Hepatocyte (in vitro differentiated cells): Measurements from ENCODE around the gene CPNE1. TPM values are rescaled to one million over a fixed set of nuclear protein-coding genes. Genes with fewer than 3 reads are reported as not detected.

Experiments used
- DNase-seq: peaks from one replicate; pipeline ENCODE4 v3.0.0-alpha.2; 2016; ENCODE audit warnings: low spot score
- H2AFZ ChIP-seq: fragments of 200-600 bp; sonication (generic); 2 replicates; pipeline ENCODE4 v1.6.0; 2016; ENCODE audit warnings: antibody characterized with exemption, mild to moderate bottlenecking
- H3K27ac ChIP-seq: fragments of 200-600 bp; sonication (generic); 2 replicates; pipeline ENCODE4 v1.5.1; 2016; ENCODE audit warnings: mild to moderate bottlenecking
- H3K27me3 ChIP-seq: fragments of 200-600 bp; sonication (generic); 2 replicates; pipeline ENCODE4 v1.6.1; 2016
- H3K36me3 ChIP-seq: fragments of 200-600 bp; sonication (generic); replicated peaks from 2 replicates; pipeline ENCODE4 v1.5.1; 2016; ENCODE audit warnings: low read depth; ENCODE audit not compliant: insufficient read depth
- H3K4me1 ChIP-seq: fragments of 200-600 bp; sonication (generic); 2 replicates; pipeline ENCODE4 v1.5.1; 2016; ENCODE audit warnings: mild to moderate bottlenecking, moderate library complexity; ENCODE audit not compliant: insufficient read depth
- H3K4me2 ChIP-seq: fragments of 200-600 bp; sonication (generic); 2 replicates; pipeline ENCODE4 v1.6.0; 2016
- H3K4me3 ChIP-seq: fragments of 200-600 bp; sonication (generic); 2 replicates; pipeline ENCODE4 v1.5.1; 2016; ENCODE audit warnings: mild to moderate bottlenecking
- H3K79me2 ChIP-seq: fragments of 200-600 bp; sonication (generic); 2 replicates; pipeline ENCODE4 v1.6.0; 2017; ENCODE audit warnings: mild to moderate bottlenecking
- H3K9me2 ChIP-seq: fragments of 200-600 bp; sonication (generic); replicated peaks from 2 replicates; pipeline ENCODE4 v1.6.0; 2017; ENCODE audit warnings: mild to moderate bottlenecking; ENCODE audit not compliant: insufficient read depth
- H3K9me3 ChIP-seq: fragments of 200-600 bp; sonication (generic); 2 replicates; pipeline ENCODE4 v1.5.1; 2016; ENCODE audit warnings: low read depth, mild to moderate bottlenecking
- H4K20me1 ChIP-seq: fragments of 200-600 bp; sonication (generic); 2 replicates; pipeline ENCODE4 v1.6.0; 2016; ENCODE audit warnings: mild to moderate bottlenecking; ENCODE audit not compliant: insufficient read depth, poor library complexity, severe bottlenecking
- EZH2 ChIP-seq: fragments of 200-600 bp; sonication (generic); IDR thresholded peaks from 2 replicates; pipeline ENCODE4 v1.6.1; 2016; ENCODE audit warnings: antibody characterized with exemption, mild to moderate bottlenecking, borderline replicate concordance
- EZH2phosphoT487 ChIP-seq: fragments of 200-600 bp; sonication (generic); IDR thresholded peaks from one replicate; pipeline ENCODE4 v1.6.1; 2018; ENCODE audit warnings: antibody characterized with exemption, mild to moderate bottlenecking, low read depth, moderate library complexity; ENCODE audit not compliant: unreplicated experiment, severe bottlenecking
- WGBS: methylation state at CpG from one replicate; pipeline ENCODE4 v1.1.6; 2016; ENCODE audit warnings: low lambda C conversion rate; ENCODE audit errors: missing lambda C conversion rate; 5-methylcytosine and 5-hydroxymethylcytosine counted together
- polyA plus RNA-seq: library from polyadenylated mRNA; unstranded; fragments of >200 nt; fragmentation: Nextera tagmentation; extraction: Ambion mirVana; gene quantifications from 2 replicates; pipeline ENCODE4 v1.2.1, GENCODE V29; 2016
- total RNA-seq: library from RNA; depleted of rRNA; stranded (reverse); fragments of >200 nt; gene quantifications from 2 replicates; pipeline ENCODE4 v1.2.3, GENCODE V29; 2014
- TF ChIP-seq, protein P1 (sequence below): fragments of 200-600 bp; sonication (generic); IDR thresholded peaks from 2 replicates; pipeline ENCODE4 v1.5.1; 2016; ENCODE audit warnings: antibody characterized with exemption, mild to moderate bottlenecking; ENCODE audit not compliant: poor library complexity

Gene CPNE1
- total and polyA plus RNA-seq, 2 experiments from 2014 or later, result 68.9 to 93.4 TPM

DNA sequence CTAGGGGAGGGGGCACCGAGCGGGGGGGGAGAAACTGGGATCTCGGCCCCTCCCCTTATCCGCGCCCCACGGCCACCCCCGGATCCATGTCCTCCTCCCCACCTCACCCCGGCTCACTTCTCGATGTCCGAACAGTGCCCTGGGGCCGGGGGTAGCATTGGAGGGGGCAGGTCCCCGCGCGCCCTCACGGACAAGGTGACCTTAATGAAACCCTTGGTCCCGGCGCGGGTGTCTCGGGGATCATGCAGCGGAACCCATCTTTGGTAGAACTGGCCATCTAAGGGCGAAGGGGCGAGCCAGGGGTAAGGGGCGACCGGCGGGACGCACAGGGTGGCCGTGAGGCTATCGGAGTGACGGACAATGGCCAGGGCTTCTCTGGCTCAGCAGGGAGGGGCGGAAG, 62.7 kb downstream of the CPNE1 start:
- no peaks in the 10 kb centered on the region for H4K20me1 ChIP-seq
- peak overlapping the region; percentile 98 for H3K4me2 ChIP-seq
- 53% methylated on average over 21 of the region's 30 CpGs for WGBS
- DNase-seq, result no peak
- no peak for TF ChIP-seq EZH2phosphoT487
- no peak for TF ChIP-seq EZH2
- TF ChIP-seq, protein P1, sequence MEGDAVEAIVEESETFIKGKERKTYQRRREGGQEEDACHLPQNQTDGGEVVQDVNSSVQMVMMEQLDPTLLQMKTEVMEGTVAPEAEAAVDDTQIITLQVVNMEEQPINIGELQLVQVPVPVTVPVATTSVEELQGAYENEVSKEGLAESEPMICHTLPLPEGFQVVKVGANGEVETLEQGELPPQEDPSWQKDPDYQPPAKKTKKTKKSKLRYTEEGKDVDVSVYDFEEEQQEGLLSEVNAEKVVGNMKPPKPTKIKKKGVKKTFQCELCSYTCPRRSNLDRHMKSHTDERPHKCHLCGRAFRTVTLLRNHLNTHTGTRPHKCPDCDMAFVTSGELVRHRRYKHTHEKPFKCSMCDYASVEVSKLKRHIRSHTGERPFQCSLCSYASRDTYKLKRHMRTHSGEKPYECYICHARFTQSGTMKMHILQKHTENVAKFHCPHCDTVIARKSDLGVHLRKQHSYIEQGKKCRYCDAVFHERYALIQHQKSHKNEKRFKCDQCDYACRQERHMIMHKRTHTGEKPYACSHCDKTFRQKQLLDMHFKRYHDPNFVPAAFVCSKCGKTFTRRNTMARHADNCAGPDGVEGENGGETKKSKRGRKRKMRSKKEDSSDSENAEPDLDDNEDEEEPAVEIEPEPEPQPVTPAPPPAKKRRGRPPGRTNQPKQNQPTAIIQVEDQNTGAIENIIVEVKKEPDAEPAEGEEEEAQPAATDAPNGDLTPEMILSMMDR, result no peak
- H3K4me1 ChIP-seq, result peaks cover 13% of the 10 kb centered on the region
- H3K36me3 ChIP-seq, result no peaks in the 10 kb centered on the region
- H2AFZ ChIP-seq, result peak overlapping the region; percentile 52
- H3K27ac ChIP-seq, result no peak overlapping the region
- peaks cover 32% of the 10 kb centered on the region for H3K27me3 ChIP-seq
- H3K4me3 ChIP-seq, result peak overlapping the region; percentile 45
- no peaks in the 10 kb centered on the region for H3K9me2 ChIP-seq
- no peaks in the 10 kb centered on the region for H3K9me3 ChIP-seq
- H3K79me2 ChIP-seq, result no peaks in the 10 kb centered on the region

DNA sequence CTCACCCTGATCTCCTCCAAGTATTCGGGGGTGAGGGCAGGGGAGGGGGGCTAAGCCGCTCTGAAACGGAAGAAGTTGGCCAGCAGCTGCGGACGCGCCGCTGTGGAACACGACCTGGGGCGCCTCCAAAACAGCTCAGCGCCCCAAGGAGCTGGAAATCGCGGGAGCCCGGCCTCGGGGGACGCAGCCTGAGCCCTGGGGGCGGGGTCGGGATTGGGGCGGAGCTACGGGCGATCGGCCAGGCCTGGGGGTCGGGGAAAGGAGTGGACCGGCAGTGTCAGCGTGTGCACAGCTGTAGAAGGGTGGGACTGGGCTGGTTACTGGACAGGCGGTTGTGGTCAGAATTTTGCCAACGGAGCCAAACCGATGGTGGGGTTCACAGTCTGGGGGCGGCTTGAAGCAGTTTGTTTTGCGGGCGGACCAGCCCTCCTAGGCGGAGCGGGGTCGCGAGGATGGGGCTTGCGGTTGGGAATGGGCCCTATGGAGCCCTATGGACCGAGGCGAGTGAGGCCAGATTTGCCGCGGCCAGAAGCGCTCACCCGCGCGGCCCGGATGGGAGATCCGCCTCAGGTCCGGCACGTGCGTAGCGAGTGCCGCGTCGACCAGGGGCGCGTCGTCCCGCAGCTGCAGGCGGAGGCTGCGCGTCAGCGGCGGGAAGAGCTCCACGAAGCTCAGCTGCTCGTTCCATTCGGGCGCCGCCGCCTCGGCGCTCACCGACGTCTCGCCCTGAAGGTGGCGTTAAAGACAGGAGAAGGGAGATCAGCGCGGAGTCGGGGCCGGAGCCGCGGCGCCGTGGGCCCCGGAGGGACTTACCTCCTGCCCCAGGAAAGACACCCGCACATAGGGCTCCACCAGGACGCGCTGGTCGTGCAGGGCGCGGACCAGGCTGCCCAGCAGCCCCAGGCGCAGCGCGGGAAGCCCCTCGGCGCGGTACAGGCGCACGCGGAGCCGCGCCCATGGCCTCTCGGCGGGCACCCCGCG, 63.4 kb downstream of the CPNE1 start:
- Histone ChIP-seq H3K79me2 (no peaks in the 10 kb centered on the region), H3K4me1 (peaks cover 13% of the 10 kb centered on the region), H3K27me3 (peaks cover 32% of the 10 kb centered on the region), H3K9me3 (no peaks in the 10 kb centered on the region), H3K9me2 (no peaks in the 10 kb centered on the region), H3K27ac (no peak overlapping the region), H3K36me3 (no peaks in the 10 kb centered on the region), H3K4me3 (peak overlapping the region; percentile 45), H2AFZ (peak overlapping the region; percentile 52), H3K4me2 (peak overlapping the region; percentile 98), H4K20me1 (no peaks in the 10 kb centered on the region)
- 1% methylated on average over 73 of the region's 103 CpGs for WGBS
- peak; percentile 88 for DNase-seq
- TF ChIP-seq, protein P1, result peak; percentile 53
- TF ChIP-seq EZH2, result peak; percentile 50
- TF ChIP-seq EZH2phosphoT487, result no peak

- no peaks in the 10 kb centered on the region for H4K20me1 ChIP-seq
- H3K9me3 ChIP-seq, result no peaks in the 10 kb centered on the region
- H3K4me2 ChIP-seq, result peak overlapping the region; percentile 98
- H3K36me3 ChIP-seq, result no peaks in the 10 kb centered on the region
- peaks cover 32% of the 10 kb centered on the region for H3K27me3 ChIP-seq
- no peaks in the 10 kb centered on the region for H3K9me2 ChIP-seq
- H2AFZ ChIP-seq, result peak overlapping the region; percentile 52
- no peaks in the 10 kb centered on the region for H3K79me2 ChIP-seq
- no peak for DNase-seq
- peak overlapping the region; percentile 45 for H3K4me3 ChIP-seq
- peaks cover 13% of the 10 kb centered on the region for H3K4me1 ChIP-seq
- WGBS, result 34% methylated on average over 33 of the region's 34 CpGs
- H3K27ac ChIP-seq, result no peak overlapping the region
- TF ChIP-seq EZH2 (no peak), EZH2phosphoT487 (no peak)
- TF ChIP-seq, protein P1, result no peak
Observed at GRCh38 chr20:35600176-35600992, 64.3 kb downstream of the CPNE1 start.
